Neural progenitor cell (in vitro differentiated cells): ENCODE results near the gene TPSAB1. TPM values are rescaled to one million over a fixed set of nuclear protein-coding genes. Genes with fewer than 3 reads are reported as not detected.

Experiments used
- DNase-seq: peaks from one replicate; pipeline ENCODE4 v3.0.0-alpha.2; 2016; ENCODE audit warnings: low spot score
- H2AFZ ChIP-seq: fragments of 200-600 bp; sonication (generic); replicated peaks from 2 replicates; pipeline ENCODE4 v1.6.1; 2016; ENCODE audit warnings: antibody characterized with exemption
- H3F3A ChIP-seq: fragments of 200-600 bp; sonication (generic); 2 replicates; pipeline ENCODE4 v1.6.1; 2016; ENCODE audit warnings: antibody characterized with exemption, low read depth
- H3K27ac ChIP-seq: fragments of 200-600 bp; sonication (generic); 2 replicates; pipeline ENCODE4 v1.5.1; 2016; ENCODE audit warnings: mild to moderate bottlenecking
- H3K27me3 ChIP-seq: fragments of 200-600 bp; sonication (generic); 2 replicates; pipeline ENCODE4 v1.6.1; 2016; ENCODE audit warnings: mild to moderate bottlenecking, moderate library complexity
- H3K36me3 ChIP-seq: fragments of 200-600 bp; sonication (generic); 2 replicates; pipeline ENCODE4 v1.5.1; 2016
- H3K4me1 ChIP-seq: fragments of 200-600 bp; sonication (generic); 2 replicates; pipeline ENCODE4 v1.6.1; 2016; ENCODE audit warnings: mixed run types
- H3K4me2 ChIP-seq: fragments of 200-600 bp; sonication (generic); 2 replicates; pipeline ENCODE4 v1.6.1; 2016
- H3K4me3 ChIP-seq: fragments of 200-600 bp; sonication (generic); 2 replicates; pipeline ENCODE4 v1.5.1; 2016
- H3K79me2 ChIP-seq: fragments of 200-600 bp; sonication (generic); 2 replicates; pipeline ENCODE4 v1.6.1; 2016; ENCODE audit warnings: low read depth
- H3K9ac ChIP-seq: fragments of 200-600 bp; sonication (generic); 2 replicates; pipeline ENCODE4 v1.6.1; 2016
- H3K9me3 ChIP-seq: fragments of 200-600 bp; sonication (generic); 2 replicates; pipeline ENCODE4 v1.5.1; 2016; ENCODE audit warnings: low read depth
- H4K20me1 ChIP-seq: fragments of 200-600 bp; sonication (generic); 2 replicates; pipeline ENCODE4 v1.6.1; 2016; ENCODE audit warnings: low read depth
- H3K27ac Mint-ChIP-seq: 3 replicates; pipeline ENCODE4 v1.8.0; 2021; ENCODE audit warnings: mixed read lengths
- H3K27me3 Mint-ChIP-seq: 2 replicates; pipeline ENCODE4 v1.8.0; 2022; ENCODE audit warnings: low read depth, mild to moderate bottlenecking, inconsistent platforms, moderate library complexity, mixed read lengths; ENCODE audit not compliant: insufficient read depth
- H3K36me3 Mint-ChIP-seq: 3 replicates; pipeline ENCODE4 v1.8.0; 2021; ENCODE audit warnings: mixed read lengths
- H3K4me1 Mint-ChIP-seq: 3 replicates; pipeline ENCODE4 v1.8.0; 2021; ENCODE audit warnings: mixed read lengths
- H3K4me3 Mint-ChIP-seq: 3 replicates; pipeline ENCODE4 v1.8.0; 2021; ENCODE audit warnings: mild to moderate bottlenecking, moderate library complexity, mixed read lengths
- H3K9me3 Mint-ChIP-seq: 3 replicates; pipeline ENCODE4 v1.8.0; 2020; ENCODE audit warnings: mixed read lengths
- EZH2 ChIP-seq: fragments of 200-600 bp; sonication (generic); IDR thresholded peaks from 2 replicates; pipeline ENCODE4 v1.6.1; 2017; ENCODE audit warnings: antibody characterized with exemption, mild to moderate bottlenecking, moderate library complexity
- EZH2phosphoT487 ChIP-seq: fragments of 200-600 bp; sonication (generic); IDR thresholded peaks from 2 replicates; pipeline ENCODE4 v1.6.1; 2017; ENCODE audit warnings: antibody characterized with exemption
- total RNA-seq: library from RNA; depleted of rRNA; stranded (reverse); fragments of >200 nt; gene quantifications from 2 replicates; pipeline ENCODE4 v1.2.3, GENCODE V29; 2015; ENCODE audit warnings: low replicate concordance
- TF ChIP-seq, protein P1 (sequence below): fragments of 200-600 bp; sonication (generic); IDR thresholded peaks from 2 replicates; pipeline ENCODE4 v1.5.1; 2017; ENCODE audit warnings: antibody characterized with exemption, mild to moderate bottlenecking

Gene TPSAB1
- total RNA-seq, 1 donor from 2014 or later = not detected

DNA sequence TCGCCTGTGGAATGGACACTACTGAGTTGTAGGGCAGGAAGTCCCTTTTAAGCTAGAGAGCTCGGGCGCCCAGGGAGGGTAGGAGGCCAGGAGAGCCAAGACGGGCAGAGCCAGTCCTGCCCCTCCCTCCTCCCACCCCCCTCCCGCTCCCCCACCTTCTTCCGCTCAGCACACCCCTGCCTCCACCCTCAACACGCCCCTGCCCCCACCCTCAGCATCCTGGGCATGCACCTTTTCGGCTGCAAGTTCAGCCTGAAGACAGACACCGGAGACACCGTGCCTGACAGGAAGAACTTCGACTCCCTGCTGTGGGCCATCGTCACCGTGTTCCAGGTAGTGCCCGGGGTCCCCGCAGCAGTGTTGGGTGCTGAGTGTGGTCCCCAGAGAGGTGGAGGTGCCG is 33.7 kb upstream of the TPSAB1 start:
- no peaks in the 10 kb centered on the region for H3K27me3 Mint-ChIP-seq
- no peaks in the 10 kb centered on the region for H3K27me3 ChIP-seq
- no peaks in the 10 kb centered on the region for H3K36me3 Mint-ChIP-seq
- no peaks in the 10 kb centered on the region for H3K4me1 Mint-ChIP-seq
- H3K9ac ChIP-seq = no peak overlapping the region
- TF ChIP-seq, protein P1, sequence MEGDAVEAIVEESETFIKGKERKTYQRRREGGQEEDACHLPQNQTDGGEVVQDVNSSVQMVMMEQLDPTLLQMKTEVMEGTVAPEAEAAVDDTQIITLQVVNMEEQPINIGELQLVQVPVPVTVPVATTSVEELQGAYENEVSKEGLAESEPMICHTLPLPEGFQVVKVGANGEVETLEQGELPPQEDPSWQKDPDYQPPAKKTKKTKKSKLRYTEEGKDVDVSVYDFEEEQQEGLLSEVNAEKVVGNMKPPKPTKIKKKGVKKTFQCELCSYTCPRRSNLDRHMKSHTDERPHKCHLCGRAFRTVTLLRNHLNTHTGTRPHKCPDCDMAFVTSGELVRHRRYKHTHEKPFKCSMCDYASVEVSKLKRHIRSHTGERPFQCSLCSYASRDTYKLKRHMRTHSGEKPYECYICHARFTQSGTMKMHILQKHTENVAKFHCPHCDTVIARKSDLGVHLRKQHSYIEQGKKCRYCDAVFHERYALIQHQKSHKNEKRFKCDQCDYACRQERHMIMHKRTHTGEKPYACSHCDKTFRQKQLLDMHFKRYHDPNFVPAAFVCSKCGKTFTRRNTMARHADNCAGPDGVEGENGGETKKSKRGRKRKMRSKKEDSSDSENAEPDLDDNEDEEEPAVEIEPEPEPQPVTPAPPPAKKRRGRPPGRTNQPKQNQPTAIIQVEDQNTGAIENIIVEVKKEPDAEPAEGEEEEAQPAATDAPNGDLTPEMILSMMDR = no peak
- TF ChIP-seq EZH2 (no peak), EZH2phosphoT487 (no peak)
- H3K9me3 ChIP-seq = no peaks in the 10 kb centered on the region
- no peaks in the 10 kb centered on the region for H3K4me1 ChIP-seq
- no peaks in the 10 kb centered on the region for H3K9me3 Mint-ChIP-seq
- no peak overlapping the region for H2AFZ ChIP-seq
- H4K20me1 ChIP-seq = peaks cover 4% of the 10 kb centered on the region
- no peaks in the 10 kb centered on the region for H3K36me3 ChIP-seq
- H3K27ac ChIP-seq = no peak overlapping the region
- H3K4me3 Mint-ChIP-seq = no peak overlapping the region
- no peak for DNase-seq
- H3K27ac Mint-ChIP-seq = no peak overlapping the region
- H3F3A ChIP-seq = no peaks in the 10 kb centered on the region
- no peak overlapping the region for H3K4me3 ChIP-seq
- H3K79me2 ChIP-seq = no peaks in the 10 kb centered on the region
- no peak overlapping the region for H3K4me2 ChIP-seq

- TF ChIP-seq EZH2phosphoT487 = no peak
- TF ChIP-seq, protein P1 = no peak
- Histone ChIP-seq H3K9ac (no peak overlapping the region), H2AFZ (no peak overlapping the region), H3K79me2 (no peaks in the 10 kb centered on the region), H3K4me2 (no peak overlapping the region), H4K20me1 (peaks cover 4% of the 10 kb centered on the region), H3K4me3 (no peak overlapping the region), H3K27ac (no peak overlapping the region), H3F3A (no peaks in the 10 kb centered on the region), H3K4me1 (no peaks in the 10 kb centered on the region), H3K27me3 (no peaks in the 10 kb centered on the region), H3K9me3 (no peaks in the 10 kb centered on the region), H3K36me3 (no peaks in the 10 kb centered on the region)
- DNase-seq = no peak
- Mint-ChIP-seq H3K27me3 (no peaks in the 10 kb centered on the region), H3K4me3 (no peak overlapping the region), H3K9me3 (no peaks in the 10 kb centered on the region), H3K36me3 (no peaks in the 10 kb centered on the region), H3K27ac (no peak overlapping the region), H3K4me1 (no peaks in the 10 kb centered on the region)
Observed at GRCh38 chr16:1208239-1208830, 32.2 kb upstream of the TPSAB1 start.

DNA sequence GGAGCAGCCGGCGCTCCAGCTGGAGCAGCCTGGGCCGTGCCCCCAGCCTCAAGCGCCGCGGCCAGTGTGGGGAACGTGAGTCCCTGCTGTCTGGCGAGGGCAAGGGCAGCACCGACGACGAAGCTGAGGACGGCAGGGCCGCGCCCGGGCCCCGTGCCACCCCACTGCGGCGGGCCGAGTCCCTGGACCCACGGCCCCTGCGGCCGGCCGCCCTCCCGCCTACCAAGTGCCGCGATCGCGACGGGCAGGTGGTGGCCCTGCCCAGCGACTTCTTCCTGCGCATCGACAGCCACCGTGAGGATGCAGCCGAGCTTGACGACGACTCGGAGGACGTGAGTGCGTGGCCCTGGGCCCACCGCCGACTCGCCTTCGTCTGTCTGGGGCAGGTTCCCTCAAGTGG is 31.4 kb upstream of the TPSAB1 start:
- TF ChIP-seq EZH2 = no peak
- no peak for TF ChIP-seq EZH2phosphoT487
- TF ChIP-seq, protein P1 = no peak
- Histone ChIP-seq H3K4me2 (no peak overlapping the region), H3K4me3 (no peak overlapping the region), H3K27me3 (no peaks in the 10 kb centered on the region), H4K20me1 (peaks cover 4% of the 10 kb centered on the region), H3K36me3 (no peaks in the 10 kb centered on the region), H2AFZ (no peak overlapping the region), H3K9ac (no peak overlapping the region), H3K27ac (no peak overlapping the region), H3K4me1 (no peaks in the 10 kb centered on the region), H3K9me3 (no peaks in the 10 kb centered on the region), H3F3A (no peaks in the 10 kb centered on the region), H3K79me2 (no peaks in the 10 kb centered on the region)
- Mint-ChIP-seq H3K36me3 (no peaks in the 10 kb centered on the region), H3K4me3 (no peak overlapping the region), H3K9me3 (no peaks in the 10 kb centered on the region), H3K27ac (no peak overlapping the region), H3K27me3 (no peaks in the 10 kb centered on the region), H3K4me1 (no peaks in the 10 kb centered on the region)
- DNase-seq = no peak
